Measurements from ENCODE around the gene ASCL2. TPM values are rescaled to one million over a fixed set of nuclear protein-coding genes. Genes with fewer than 3 reads are reported as not detected.

Gene ASCL2
- total and polyA plus RNA-seq, 2 donors (not counting 3 experiments of a cell fraction or from before 2014, with no cell fraction given), result not detected

- H3K36me3 ChIP-seq (ENCODE audit: control insufficient read depth in 2 of 2, extremely low read depth in 1 of 2, insufficient read depth in 2 of 2, low read length in 2 of 2), result no peaks in the 10 kb centered on the region
- H2AFZ ChIP-seq (ENCODE audit: low read depth, low read length), result no peak overlapping the region
- intact Hi-C loops (cut with micrococcal nuclease) (no loop called here), dilution Hi-C loops (cut with MboI; ENCODE audit: extremely low pct_ligation_motif_present, low sequenced_read_pairs) (no loop called here)
- H3K27me3 ChIP-seq (ENCODE audit: control insufficient read depth in 2 of 2, insufficient read depth in 2 of 2, low read length in 2 of 2), result no peaks in the 10 kb centered on the region
- ChIA-PET POLR2A (no interaction called here), CTCF (interaction anchor here (0.5 to 4.6 kb wide), 2 partner anchors 108 to 1659 kb away, joined by 3 to 48 read pairs; no protein-coding TSS in a partner anchor)
- H3K9ac ChIP-seq (replicated peaks; ENCODE audit: extremely low read depth, insufficient read depth, low read length), result no peak overlapping the region
- TF ChIP-seq MAX (IDR thresholded peaks at IDR 0.05; ENCODE audit: insufficient read depth, insufficient read length) (no peak), FOS (IDR thresholded peaks at IDR 0.05; ENCODE audit: borderline replicate concordance, insufficient read depth, low read length) (no peak), CTCF (IDR thresholded peaks at IDR 0.05; ENCODE audit: extremely low read depth in 1 of 2, insufficient read depth in 1 of 2, low read depth in 1 of 2, low read length in 2 of 2) (no peak), POLR2A (IDR thresholded peaks at IDR 0.05; ENCODE audit: low read depth, low read length) (no peak), POLR2AphosphoS5 (IDR thresholded peaks at IDR 0.05; ENCODE audit: insufficient read depth, low read depth, low read length) (no peak), GATA2 (IDR thresholded peaks at IDR 0.05; ENCODE audit: insufficient read depth, insufficient read length, low read depth, low read length) (no peak), JUN (IDR thresholded peaks at IDR 0.05; ENCODE audit: borderline replicate concordance, insufficient read depth, insufficient read length, low read depth) (no peak), MYC (IDR thresholded peaks at IDR 0.05; ENCODE audit: low read depth, low read length) (no peak), EZH2 (IDR thresholded peaks at IDR 0.05; ENCODE audit: borderline replicate concordance, low read depth, low read length, severe bottlenecking) (no peak)
- no peak overlapping the region for H3K4me2 ChIP-seq (ENCODE audit: insufficient read depth, low read length)
- no peaks in the 10 kb centered on the region for H3K9me3 ChIP-seq (replicated peaks; ENCODE audit: control insufficient read depth, insufficient read depth, low read length)
- H4K20me1 ChIP-seq (replicated peaks; ENCODE audit: control insufficient read depth, extremely low read depth, insufficient read depth, low read length), result no peaks in the 10 kb centered on the region
- no peaks in the 10 kb centered on the region for H3K9me1 ChIP-seq (replicated peaks; ENCODE audit: control insufficient read depth, extremely low read depth, insufficient read depth, low read length)
- BruUV-seq (replicated peaks), result no TSS peak
- DNase-seq (ENCODE audit: low read depth, low spot score), result no peak
- no peak for FAIRE-seq
- no peak overlapping the region for H3K4me3 ChIP-seq (replicated peaks in 1 of 3; ENCODE audit: insufficient read depth in 1 of 3, low read depth in 1 of 3, low read length in 3 of 3)
- no peaks in the 10 kb centered on the region for H3K79me2 ChIP-seq (ENCODE audit: control insufficient read depth, insufficient read depth, low read length)
- H3K27ac ChIP-seq (ENCODE audit: insufficient read depth, low read depth, low read length), result no peak overlapping the region
- H3K4me1 ChIP-seq (ENCODE audit: control insufficient read depth, extremely low read depth, insufficient read depth, low read length), result peaks cover under 1% of the 10 kb centered on the region
Observed at GRCh38 chr11:2311353-2312133, 41.2 kb upstream of the ASCL2 start.

Data from endothelial cell of umbilical vein (primary cell).